ENCODE data around the gene UCN. TPM values are rescaled to one million over a fixed set of nuclear protein-coding genes. Genes with fewer than 3 reads are reported as not detected.
A peak's percentile ranks its signal among the peaks of the same experiment; 100 is the strongest.
"Not testable (repeated sequence)": the region's sequence is repeated elsewhere in the genome, so short reads cannot be mapped to it uniquely, and the experiment has no call there.

UCN gene
- total RNA-seq, 2 experiments from 2014 or later, result 3.7 to 5.1 TPM

GRCh38 chr2:27323596-27324285 is 15.5 kb upstream of the UCN start:
- DNase-seq (no peak), ATAC-seq (ENCODE audit: low read depth) (no peak)
- peak overlapping the region; percentile 95 for H3K27ac Mint-ChIP-seq
- H3K4me3 Mint-ChIP-seq, result peak overlapping the region; percentile 97
- H3K36me3 Mint-ChIP-seq, result peaks cover 19% of the 10 kb centered on the region
- POLR2A ChIA-PET, result interaction anchor here (0.5 to 3.0 kb wide), 6 partner anchors 25 to 86 kb away, joined by 3 to 15 read pairs (median 8); partner anchors contain the start of genes EIF2B4, GTF3C2, PPM1G and SNX17
- no peaks in the 10 kb centered on the region for H3K9me3 Mint-ChIP-seq
- H3K4me1 Mint-ChIP-seq, result peaks cover 13% of the 10 kb centered on the region
- H3K27me3 Mint-ChIP-seq, result no peaks in the 10 kb centered on the region

- POLR2A ChIA-PET, result interaction anchor here (0.5 to 3.0 kb wide), 15 partner anchors 13 to 1101 kb away, joined by 3 to 15 read pairs (median 4); partner anchors contain the start of genes AGBL5, EIF2B4, GTF3C2 and KHK
- Mint-ChIP-seq H3K36me3 (peaks cover 15% of the 10 kb centered on the region), H3K9me3 (no peaks in the 10 kb centered on the region), H3K4me3 (peak within 1 kb of the TSS; percentile 97), H3K4me1 (peaks cover 13% of the 10 kb centered on the region), H3K27ac (peak within 1 kb of the TSS; percentile 95), H3K27me3 (no peaks in the 10 kb centered on the region)
- ATAC-seq (ENCODE audit: low read depth) (peak; percentile 90), DNase-seq (peak; percentile 85)
Observed at GRCh38 chr2:27322766-27323595, 14.7 kb upstream of the UCN start, which contains the start of gene MPV17. Gene MPV17 (minus strand): TSS chr2:27323097. CDS start chr2:27322517, 580 bp downstream.

- H3K27me3 Mint-ChIP-seq, result no peaks in the 10 kb centered on the region
- peaks cover 12% of the 10 kb centered on the region for H3K36me3 Mint-ChIP-seq
- DNase-seq, result peak; percentile 45
- peaks cover 13% of the 10 kb centered on the region for H3K4me1 Mint-ChIP-seq
- peak overlapping the region; percentile 95 for H3K27ac Mint-ChIP-seq
- peak overlapping the region; percentile 97 for H3K4me3 Mint-ChIP-seq
- ATAC-seq (ENCODE audit: low read depth), result peak; percentile 40
- H3K9me3 Mint-ChIP-seq, result no peaks in the 10 kb centered on the region
- POLR2A ChIA-PET, result interaction anchor here (0.5 to 3.0 kb wide), 13 partner anchors 14 to 1101 kb away, joined by 3 to 15 read pairs (median 4); partner anchors contain the start of genes AGBL5, EIF2B4, GTF3C2 and KHK
Observed at GRCh38 chr2:27322301-27322765, 14.1 kb upstream of the UCN start.

- Mint-ChIP-seq H3K27ac (peak overlapping the region; percentile 31), H3K9me3 (no peaks in the 10 kb centered on the region), H3K4me3 (no peak overlapping the region)
Observed at GRCh38 chr2:27320958-27321543, 12.8 kb upstream of the UCN start.

GRCh38 chr2:27319839-27320238 is 11.6 kb upstream of the UCN start:
- ATAC-seq (ENCODE audit: low read depth); DNase-seq; H3K4me3 Mint-ChIP-seq; H3K27me3 Mint-ChIP-seq; H3K27ac Mint-ChIP-seq; H3K9me3 Mint-ChIP-seq; H3K36me3 Mint-ChIP-seq: not testable (repeated sequence)
- POLR2A ChIA-PET, result interaction anchor here (0.7 kb wide), 1 partner anchor 976 kb away, joined by 3 read pairs; no protein-coding TSS in a partner anchor
- peaks cover 13% of the 10 kb centered on the region for H3K4me1 Mint-ChIP-seq

More at GRCh38 chr2:27320958-27321543, 12.8 kb upstream of the UCN start:
- H3K4me1 Mint-ChIP-seq, result peaks cover 13% of the 10 kb centered on the region
- peaks cover 2% of the 10 kb centered on the region for H3K36me3 Mint-ChIP-seq
- ATAC-seq (ENCODE audit: low read depth), result no peak
- POLR2A ChIA-PET, result no interaction called here
- no peak for DNase-seq
- H3K27me3 Mint-ChIP-seq, result no peaks in the 10 kb centered on the region

GRCh38 chr2:27316655-27317412 is 8.6 kb upstream of the UCN start:
- POLR2A ChIA-PET, result no interaction called here
- Mint-ChIP-seq H3K4me1 (peaks cover 5% of the 10 kb centered on the region), H3K27ac (no peak overlapping the region), H3K4me3 (no peak overlapping the region), H3K27me3 (no peaks in the 10 kb centered on the region), H3K9me3 (no peaks in the 10 kb centered on the region), H3K36me3 (peaks cover 2% of the 10 kb centered on the region)
- ATAC-seq (ENCODE audit: low read depth), result no peak
- no peak for DNase-seq

- no peak for ATAC-seq (ENCODE audit: low read depth)
- Mint-ChIP-seq H3K27me3 (no peaks in the 10 kb centered on the region), H3K36me3 (peaks cover 2% of the 10 kb centered on the region), H3K9me3 (no peaks in the 10 kb centered on the region), H3K4me1 (no peaks in the 10 kb centered on the region), H3K4me3 (no peak overlapping the region), H3K27ac (no peak overlapping the region)
- DNase-seq, result no peak
- POLR2A ChIA-PET, result no interaction called here
Observed at GRCh38 chr2:27315122-27315521, 6.9 kb upstream of the UCN start.

- ATAC-seq (ENCODE audit: low read depth), result no peak
- no peak for DNase-seq
- H3K4me1 Mint-ChIP-seq, result no peaks in the 10 kb centered on the region
- H3K27me3 Mint-ChIP-seq, result no peaks in the 10 kb centered on the region
- H3K27ac Mint-ChIP-seq, result no peak overlapping the region
- H3K9me3 Mint-ChIP-seq, result no peaks in the 10 kb centered on the region
- no peak overlapping the region for H3K4me3 Mint-ChIP-seq
- POLR2A ChIA-PET, result no interaction called here
- H3K36me3 Mint-ChIP-seq, result peaks cover 3% of the 10 kb centered on the region
Observed at GRCh38 chr2:27314709-27315108, 6.5 kb upstream of the UCN start.

- Mint-ChIP-seq H3K4me3 (no peak overlapping the region), H3K27ac (no peak overlapping the region), H3K4me1 (no peaks in the 10 kb centered on the region), H3K9me3 (no peaks in the 10 kb centered on the region), H3K36me3 (peaks cover 6% of the 10 kb centered on the region), H3K27me3 (no peaks in the 10 kb centered on the region)
- no peak for ATAC-seq (ENCODE audit: low read depth)
- DNase-seq, result no peak
- POLR2A ChIA-PET, result interaction anchor here (0.6 kb wide), 1 partner anchor 54 kb away, joined by 3 read pairs; no protein-coding TSS in a partner anchor
Observed at GRCh38 chr2:27313882-27314645, 5.8 kb upstream of the UCN start.

- no peaks in the 10 kb centered on the region for H3K9me3 Mint-ChIP-seq
- DNase-seq (no peak), ATAC-seq (ENCODE audit: low read depth) (no peak)
- peaks cover 2% of the 10 kb centered on the region for H3K27me3 Mint-ChIP-seq
- POLR2A ChIA-PET, result no interaction called here
- no peak overlapping the region for H3K4me3 Mint-ChIP-seq
- peaks cover 9% of the 10 kb centered on the region for H3K36me3 Mint-ChIP-seq
- H3K27ac Mint-ChIP-seq, result no peak overlapping the region
- peaks cover 1% of the 10 kb centered on the region for H3K4me1 Mint-ChIP-seq
Observed at GRCh38 chr2:27312152-27312551, 3.9 kb upstream of the UCN start.

GRCh38 chr2:27309651-27310050 is 1.4 kb upstream of the UCN start:
- H3K4me3 Mint-ChIP-seq, result no peak overlapping the region
- peaks cover 11% of the 10 kb centered on the region for H3K27me3 Mint-ChIP-seq
- DNase-seq (no peak), ATAC-seq (ENCODE audit: low read depth) (no peak)
- peaks cover 7% of the 10 kb centered on the region for H3K36me3 Mint-ChIP-seq
- no peaks in the 10 kb centered on the region for H3K9me3 Mint-ChIP-seq
- POLR2A ChIA-PET, result no interaction called here
- H3K4me1 Mint-ChIP-seq, result peaks cover 2% of the 10 kb centered on the region
- H3K27ac Mint-ChIP-seq, result no peak overlapping the region

Measured in activated naive CD8-positive, alpha-beta T cell treated with anti-CD3 and anti-CD28 coated beads, Interleukin-2, amount 10 ng/mL, durations not matched to agents 7 days and 5 days (primary cell).